NCI-H345 treated with DMSO at 0.1 percent for 48 hours (cell line): ENCODE measurements around the gene NPY5R.

Experiments
- DNase-seq: peaks from one replicate; lab custom pipeline; 2025; ENCODE audit not compliant: unreplicated experiment; lab: John Stamatoyannopoulos, UW

NPY5R gene

GRCh38 chr4:163343604-163344146 lies at the start of gene NPY5R:
Gene NPY5R, plus strand, starts transcription at chr4:163343892. Its CDS starts 6,382 bp downstream, at chr4:163350274.
- no peak for DNase-seq

DNA sequence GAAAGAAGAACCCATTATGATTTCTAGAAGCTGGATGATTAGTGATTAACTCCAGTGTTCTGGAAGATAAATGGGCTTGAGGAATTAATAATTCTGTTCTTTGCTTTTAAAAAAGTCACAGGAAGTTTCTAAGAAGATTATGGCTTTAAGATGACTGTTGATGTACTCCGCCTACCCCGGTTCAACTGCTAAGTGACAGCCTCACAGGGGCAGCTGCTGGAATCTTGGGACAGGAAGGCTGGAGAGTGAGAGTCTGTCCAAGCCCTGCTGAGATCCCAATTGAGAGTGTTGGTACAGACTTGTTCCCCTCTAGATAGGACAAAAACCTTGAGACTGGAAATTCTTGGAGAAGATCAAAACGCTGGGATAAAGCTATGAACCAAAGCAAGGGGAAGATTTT lies 48.6 kb upstream of the NPY5R start:
- DNase-seq = no peak

DNA sequence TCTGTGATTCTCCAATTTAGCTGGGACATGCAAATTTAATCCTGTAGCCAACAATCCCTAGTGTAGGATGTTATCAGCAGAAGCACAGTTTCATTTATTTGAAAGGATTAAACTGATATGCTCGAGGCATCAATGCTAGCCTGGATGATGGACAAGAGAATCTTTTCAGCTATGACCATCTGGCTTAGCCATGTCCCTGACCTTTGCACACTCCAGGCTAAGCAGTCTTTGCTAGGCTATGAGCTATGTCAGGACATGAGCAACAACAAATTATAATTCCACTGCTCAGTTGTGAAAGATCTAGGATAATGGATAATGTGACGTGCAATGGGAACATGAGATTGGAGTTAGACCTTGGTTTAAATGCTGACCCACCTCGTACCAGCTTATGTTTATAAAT lies 43.2 kb upstream of the NPY5R start:
- DNase-seq = no peak

- no peak for DNase-seq
Measured at GRCh38 chr4:163303069-163303468, 40.6 kb upstream of the NPY5R start.

DNA sequence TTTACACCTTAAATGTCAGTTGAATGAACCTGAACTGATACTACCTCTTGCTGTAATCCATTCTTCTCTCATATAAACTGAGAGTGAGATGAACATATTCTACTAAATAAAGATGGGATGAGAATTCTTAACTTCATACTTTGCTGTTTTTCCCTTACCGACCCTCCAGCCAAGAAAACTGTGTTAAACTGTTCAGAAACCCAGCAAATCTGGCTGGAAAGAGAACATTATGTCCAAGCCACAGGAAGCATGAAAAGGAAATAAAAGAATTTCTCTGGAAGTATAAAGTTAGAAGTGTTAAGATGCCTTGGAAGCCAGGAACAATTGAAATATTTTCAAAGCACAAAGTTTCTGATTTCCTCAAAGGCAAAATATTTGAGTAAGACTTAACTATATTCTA lies 34.2 kb upstream of the NPY5R start:
- DNase-seq = no peak

- no peak for DNase-seq
Measured at GRCh38 chr4:163317110-163317509, 26.6 kb upstream of the NPY5R start.

- DNase-seq = no peak
Measured at GRCh38 chr4:163330916-163331628, 12.6 kb upstream of the NPY5R start.

DNA sequence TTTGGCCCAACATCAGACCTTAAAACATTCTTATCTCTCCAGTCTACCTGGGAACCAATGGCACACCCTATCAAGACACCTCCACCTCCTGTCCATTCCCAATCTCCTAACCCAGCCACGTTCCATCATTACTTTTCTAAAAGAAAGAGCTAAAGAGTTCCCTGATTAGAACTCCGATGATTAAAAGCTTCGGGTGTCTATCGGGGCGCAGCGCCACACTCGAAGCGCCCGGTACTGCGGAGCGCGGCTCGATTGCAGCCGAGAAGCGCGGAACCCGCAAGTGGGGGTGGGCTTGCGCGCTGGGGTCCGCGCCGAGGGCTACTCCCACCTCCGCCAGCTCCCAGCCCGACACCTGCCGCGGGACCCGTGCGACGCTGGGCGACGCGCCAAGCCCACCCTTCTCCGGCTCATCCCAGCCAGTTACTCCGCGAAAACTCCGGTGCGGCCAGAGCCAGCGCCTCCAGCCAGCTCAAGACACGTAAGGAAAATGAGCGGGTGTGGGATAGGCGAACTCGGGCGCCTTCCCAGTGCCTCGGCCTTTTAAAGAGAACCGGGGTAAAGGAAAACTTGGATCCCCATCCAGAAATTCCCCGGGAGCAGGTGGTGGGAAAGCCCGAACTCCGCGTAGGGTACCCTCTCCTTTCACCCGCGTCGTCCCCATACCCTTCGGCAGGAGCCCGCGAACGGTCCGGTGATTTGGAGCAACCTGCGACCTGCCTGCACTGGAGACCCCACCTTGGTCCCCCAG lies 11.9 kb upstream of the NPY5R start:
- no peak for DNase-seq

DNA sequence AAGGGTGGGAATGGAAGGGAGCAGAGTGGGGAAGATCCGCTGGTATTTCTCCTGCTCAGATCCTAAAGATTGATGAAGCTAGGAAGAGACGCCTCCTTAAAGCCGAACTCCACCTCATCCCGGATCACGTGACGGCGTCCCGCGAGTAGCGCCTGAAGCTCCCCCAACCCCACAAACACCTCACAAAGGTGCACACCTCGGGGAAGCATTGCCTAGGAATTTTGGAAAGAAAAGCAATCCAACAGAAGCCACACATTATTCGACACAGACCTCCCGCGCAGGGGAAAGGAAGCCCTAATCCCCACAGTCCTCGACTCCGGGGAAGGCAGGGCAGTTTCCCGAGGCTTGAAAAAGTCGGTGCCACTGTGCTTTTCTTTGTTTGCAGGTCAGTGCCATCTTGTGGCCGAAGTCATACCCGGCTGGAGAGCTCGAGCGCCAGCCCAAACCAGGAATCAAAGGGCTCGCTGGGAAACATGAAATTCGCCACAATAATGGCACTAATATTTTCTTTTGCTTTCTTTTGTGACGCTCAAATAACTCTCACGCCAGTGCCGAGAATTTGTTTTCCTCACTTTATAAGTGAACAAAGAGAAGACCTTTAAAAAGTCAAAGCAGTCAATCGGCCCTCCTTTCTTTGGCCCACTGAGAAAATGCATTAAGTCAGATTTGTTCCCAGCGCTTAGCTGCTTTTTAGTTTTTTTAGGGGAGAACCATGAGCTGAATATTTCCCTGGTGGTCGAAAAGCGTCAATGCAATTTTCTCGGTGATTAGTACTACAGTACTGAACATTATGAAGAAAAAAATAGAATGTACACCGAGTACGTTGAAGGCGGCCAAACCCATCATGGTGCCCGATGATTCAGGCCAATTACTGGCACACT lies 10.9 kb upstream of the NPY5R start, which contains the start of gene NPY1R:
Gene NPY1R (minus strand): TSS at position 71 of the 881 bp plus-strand sequence. CDS start 6,042 bp downstream, outside the sequence.
- no peak for DNase-seq

- DNase-seq = no peak
Measured at GRCh38 chr4:163335384-163335783, 8.3 kb upstream of the NPY5R start.

DNA sequence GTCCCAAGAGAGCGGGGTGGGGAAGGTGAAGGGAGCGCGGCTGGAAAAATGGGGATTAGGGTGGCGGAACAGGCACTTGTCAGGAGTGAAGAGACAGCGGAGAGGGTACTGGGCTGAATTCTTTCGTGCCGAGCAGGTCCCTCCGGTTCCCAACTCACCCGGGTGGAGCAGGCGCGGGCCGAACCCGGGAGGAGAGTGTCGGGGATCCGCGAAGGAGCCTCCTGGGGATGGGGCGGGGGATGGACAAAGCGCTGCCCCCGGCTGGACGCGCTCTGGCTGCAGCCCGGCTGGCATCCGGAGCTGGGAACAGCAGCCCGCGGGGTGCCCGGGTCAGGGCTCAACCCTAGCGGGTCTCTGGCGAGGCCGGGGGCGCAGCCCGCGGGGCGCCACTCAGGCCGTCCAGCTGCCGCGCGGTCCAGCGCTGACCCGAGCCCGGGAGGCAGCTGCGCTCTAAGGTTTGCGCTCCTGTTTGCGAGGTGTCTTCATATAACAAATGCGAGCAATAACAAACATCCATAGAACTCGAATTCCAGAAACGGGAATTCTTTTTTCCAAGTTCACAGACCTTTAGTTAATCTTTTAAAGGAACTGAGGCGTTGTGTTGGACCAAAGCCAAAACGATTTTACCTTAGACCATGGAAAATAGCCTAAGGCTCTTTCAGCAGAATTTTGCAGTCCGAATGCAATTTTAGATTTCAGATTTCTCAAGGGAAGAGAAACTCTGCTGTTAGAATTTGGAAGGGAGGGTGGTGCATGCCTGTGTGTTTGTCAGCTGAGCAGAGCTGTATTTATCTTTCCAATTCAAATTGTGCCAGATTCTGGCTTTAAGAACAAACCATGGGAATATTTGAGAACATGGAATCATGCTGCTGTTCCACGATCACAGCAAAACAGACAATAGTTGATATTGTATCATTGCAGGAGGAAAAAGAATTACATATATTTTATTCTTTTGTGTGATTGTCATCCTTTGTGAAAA lies 744 bp downstream of the NPY5R start:
- no peak for DNase-seq

GRCh38 chr4:163350672-163351071 lies 7.0 kb downstream of the NPY5R start:
- no peak for DNase-seq

GRCh38 chr4:163353054-163353453 lies 9.4 kb downstream of the NPY5R start:
- DNase-seq = no peak

DNA sequence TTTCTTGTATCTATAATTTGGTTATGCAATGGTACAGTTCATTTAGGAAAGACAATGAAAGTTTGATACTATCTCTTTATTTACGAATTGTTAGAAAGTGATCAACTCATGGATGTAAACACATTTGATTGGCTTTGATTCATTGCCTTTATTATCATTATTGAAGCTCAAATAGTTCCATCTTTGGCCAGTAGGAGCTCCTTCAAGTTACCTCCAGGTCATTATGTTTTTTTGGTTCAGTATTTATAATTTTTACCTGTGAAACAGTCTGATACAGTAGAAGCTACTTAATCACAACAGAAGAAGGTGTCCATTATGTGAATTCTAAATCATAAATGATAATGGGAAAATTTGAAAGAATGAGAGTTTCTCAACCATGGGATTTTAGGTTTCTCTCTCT lies 12.4 kb downstream of the NPY5R start:
- no peak for DNase-seq

GRCh38 chr4:163367651-163368050 lies 24.0 kb downstream of the NPY5R start:
- DNase-seq = no peak

DNA sequence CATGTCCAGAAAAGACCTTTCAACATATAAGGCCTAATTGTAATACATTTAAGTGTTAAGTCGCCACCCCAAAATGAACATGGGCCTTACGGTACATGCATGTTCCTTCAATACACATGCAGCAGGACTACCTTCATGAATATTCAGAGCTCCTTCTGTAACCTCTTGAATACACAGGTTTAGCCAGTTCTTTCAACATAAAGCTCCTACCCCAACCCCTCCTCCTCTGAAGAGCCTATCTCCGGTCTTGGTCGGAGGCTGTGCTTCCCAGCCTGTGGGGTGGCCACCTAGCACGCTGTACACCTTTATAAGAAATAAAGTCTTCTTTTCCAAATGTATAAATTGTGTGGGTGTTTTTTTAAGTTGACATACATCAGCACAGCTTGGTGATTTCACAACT lies 28.3 kb downstream of the NPY5R start:
- no peak for DNase-seq

DNA sequence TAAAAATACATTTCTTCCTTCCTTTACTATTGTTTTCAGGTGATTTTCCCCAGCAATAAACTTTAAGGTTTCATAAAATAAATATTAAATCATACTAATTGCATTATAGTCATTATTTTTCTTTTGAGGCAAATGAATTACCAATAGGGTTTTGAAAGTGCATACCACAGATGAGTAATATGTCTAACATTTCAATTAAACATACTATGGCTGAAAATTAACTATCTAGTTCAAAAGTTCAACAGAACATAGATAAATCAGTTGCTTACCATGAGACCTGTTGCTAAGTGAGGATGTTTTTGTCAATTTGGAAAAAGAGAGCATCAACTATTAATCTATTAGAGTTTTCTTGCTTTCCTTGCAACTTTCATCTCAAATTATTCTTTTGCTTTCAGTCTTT lies 35.0 kb downstream of the NPY5R start:
- DNase-seq = no peak

DNA sequence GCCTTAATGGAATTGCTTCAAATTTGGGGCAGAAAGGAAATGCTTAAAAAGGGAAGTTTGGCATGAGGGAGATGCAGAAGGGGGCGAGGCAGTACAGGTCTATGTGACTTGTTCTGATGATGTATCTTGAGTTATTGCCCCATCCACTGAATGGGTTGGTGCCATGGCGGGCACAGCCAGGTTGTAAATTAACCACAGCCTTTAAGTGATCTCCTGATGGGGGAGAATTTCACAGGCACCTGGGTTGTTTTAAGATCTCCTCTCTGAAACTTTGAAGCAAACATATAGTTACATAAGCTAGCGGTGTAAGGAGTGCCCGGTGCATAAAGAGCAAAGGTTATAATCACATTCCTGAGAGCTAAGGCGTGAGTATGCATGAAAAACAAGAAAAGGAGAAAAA lies 37.0 kb downstream of the NPY5R start:
- no peak for DNase-seq

DNA sequence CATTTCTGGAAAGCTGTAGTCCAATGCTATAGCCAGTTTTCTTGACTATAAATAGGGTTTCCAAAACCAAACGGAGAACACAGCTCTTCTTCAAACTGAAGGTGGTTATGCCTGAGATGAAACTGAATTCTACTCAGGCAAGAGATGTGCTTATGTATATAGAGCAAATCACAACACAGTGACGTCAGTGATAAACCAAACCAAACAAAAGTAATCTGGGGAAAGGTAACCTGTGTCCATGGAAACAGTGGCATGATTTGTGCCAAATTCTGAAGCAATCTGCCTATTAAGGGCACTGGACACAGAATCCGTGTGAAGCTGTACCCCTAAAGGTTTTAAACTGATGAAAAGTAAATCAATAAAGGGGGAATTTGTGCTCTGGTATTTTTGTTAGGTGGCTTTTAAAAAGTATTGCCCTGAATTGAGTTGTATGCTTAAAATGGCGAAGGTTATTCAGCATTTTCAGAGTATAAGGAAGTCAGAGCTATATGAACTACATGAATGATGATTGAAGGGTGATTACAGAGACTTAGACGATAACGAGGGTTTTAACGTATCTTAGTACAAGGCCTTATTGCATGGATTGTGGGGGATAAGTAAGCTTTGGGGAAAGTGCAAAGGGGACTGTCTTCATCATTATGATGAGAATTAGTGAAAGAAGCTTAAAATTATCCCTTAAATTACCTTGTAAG lies 38.6 kb downstream of the NPY5R start:
- DNase-seq = no peak
